Urothelium cell line (cell line): ENCODE measurements around the gene SLC25A21.
A peak's percentile ranks its signal among the peaks of the same experiment; 100 is the strongest.
"Not testable (repeated sequence)": the region's sequence is repeated elsewhere in the genome, so short reads cannot be mapped to it uniquely, and the experiment has no call there.

ENCODE experiments used
- DNase-seq: peaks from one replicate; pipeline ENCODE4 v3.0.0; 2011; ENCODE audit warnings: low spot score, mixed read lengths
- FAIRE-seq: peaks from 2 replicates; lab custom pipeline; 2011; peaks lifted over from hg19 to GRCh38; lab: Jason Lieb, UNC

Gene SLC25A21

DNA sequence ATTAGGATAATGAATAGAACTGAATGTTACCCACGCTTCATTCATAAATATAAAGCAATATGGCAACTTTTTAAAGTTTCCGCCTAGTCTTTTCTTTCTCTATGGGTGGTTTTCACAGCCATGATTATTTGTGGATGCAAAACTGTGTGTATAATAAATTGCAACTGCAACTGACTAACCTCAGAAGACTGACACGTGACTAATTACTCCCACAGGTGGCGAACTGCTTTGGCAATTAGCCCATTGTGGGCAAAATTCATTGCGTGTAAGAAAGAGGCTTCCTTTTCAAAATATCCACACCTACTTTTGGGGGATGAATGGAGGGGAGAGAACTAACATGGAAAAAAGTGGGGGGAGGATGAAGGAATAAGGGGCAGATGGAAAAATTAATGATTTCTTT is 79.0 kb downstream of the SLC25A21 start:
- DNase-seq (no peak), FAIRE-seq (no peak)

DNA sequence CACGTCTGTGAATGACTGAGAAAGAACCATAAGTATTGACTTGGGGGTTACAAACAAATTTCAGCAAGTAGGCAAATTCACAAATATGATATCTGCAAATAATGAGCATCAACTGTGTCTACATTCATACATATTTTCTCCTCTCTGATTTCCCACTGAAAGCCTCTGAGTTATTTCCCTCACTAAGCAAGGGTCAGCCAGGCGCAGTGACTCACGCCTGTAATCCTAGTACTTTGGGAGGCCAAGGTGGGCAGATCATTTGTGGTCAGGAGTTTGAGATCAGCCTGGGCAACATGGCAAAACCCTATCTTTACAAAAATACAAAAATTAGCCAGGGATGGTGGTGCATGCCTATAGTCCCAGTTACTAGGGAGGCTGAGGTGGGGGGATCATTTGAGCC is 80.8 kb downstream of the SLC25A21 start:
- no peak for FAIRE-seq
- DNase-seq: no peak

DNA sequence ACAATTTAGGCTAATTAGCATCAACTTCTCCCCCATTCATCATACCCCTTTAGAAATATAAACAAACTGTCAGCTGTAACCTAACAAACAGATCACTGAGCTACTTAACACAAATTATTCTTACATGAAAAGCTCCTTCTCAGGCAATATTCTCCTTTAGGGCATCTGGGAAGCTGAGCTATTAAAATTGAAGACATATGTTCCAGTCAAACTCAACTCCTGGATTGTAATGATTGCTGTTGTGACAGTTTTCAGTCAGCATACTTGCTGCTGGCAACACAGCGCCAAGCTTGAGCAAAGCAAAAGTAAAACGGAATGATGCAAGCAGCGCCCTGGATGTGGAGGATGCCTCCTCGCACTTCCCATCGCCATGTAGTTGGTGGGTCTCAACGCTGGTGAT is 82.4 kb downstream of the SLC25A21 start:
- FAIRE-seq: no peak
- DNase-seq: no peak

DNA sequence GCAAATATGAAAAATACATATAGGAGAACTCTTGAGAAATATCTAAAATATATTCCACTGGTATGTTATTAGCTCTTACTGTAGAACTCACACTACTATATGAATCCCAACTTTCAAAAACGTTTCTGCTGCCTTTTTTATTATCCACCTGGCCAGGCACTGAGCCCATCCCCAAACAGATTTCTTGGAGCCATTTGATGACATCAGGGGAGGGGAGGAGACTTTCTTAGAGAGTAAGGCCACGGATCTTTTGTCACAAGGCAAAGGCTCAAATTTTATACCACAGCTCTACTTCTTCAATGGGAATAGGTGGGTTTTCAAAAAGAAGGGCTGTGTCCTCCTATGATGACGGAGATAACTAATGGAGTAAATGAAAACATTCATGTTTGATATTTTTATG is 83.0 kb downstream of the SLC25A21 start:
- no peak for FAIRE-seq
- no peak for DNase-seq

DNA sequence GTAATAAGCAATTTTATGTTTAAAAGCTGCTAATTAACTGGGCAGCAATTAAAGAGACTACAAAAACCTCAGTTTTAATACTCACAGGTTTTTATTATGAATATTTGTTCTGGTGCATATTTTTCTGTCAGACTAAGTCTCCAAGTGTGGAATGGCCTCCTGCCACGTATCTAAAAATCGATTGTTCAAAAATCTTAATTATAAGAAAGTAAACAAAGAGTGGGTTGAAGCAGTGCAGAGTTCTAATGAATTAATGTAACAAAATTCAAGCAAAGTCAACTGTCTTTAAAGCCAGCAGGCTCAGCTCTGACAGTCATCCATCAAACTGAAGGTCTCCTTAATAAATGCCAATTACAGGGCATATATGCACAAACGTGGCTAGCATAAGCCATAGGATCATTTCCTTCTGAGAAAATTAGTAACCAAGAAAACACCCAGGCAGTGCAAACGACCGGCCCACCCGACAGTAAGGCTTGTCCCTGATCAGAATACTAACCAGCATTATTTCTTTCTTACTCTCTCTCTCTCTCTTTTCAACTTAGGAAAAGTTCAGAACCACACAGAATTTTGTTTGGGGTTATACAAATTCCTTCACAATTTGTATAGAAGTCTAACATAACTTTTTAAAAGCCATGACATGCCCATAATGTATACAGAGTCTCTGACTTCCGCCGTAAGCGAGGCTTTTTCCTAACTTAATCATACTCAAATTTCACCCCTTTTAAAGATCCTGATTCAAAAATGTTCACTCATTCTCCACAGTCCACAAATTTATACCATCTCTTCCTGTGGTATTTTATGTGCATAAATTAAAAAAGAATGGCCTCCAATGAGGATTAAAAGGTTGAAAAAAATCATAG is 83.8 kb downstream of the SLC25A21 start:
- no peak for DNase-seq
- FAIRE-seq: no peak

DNA sequence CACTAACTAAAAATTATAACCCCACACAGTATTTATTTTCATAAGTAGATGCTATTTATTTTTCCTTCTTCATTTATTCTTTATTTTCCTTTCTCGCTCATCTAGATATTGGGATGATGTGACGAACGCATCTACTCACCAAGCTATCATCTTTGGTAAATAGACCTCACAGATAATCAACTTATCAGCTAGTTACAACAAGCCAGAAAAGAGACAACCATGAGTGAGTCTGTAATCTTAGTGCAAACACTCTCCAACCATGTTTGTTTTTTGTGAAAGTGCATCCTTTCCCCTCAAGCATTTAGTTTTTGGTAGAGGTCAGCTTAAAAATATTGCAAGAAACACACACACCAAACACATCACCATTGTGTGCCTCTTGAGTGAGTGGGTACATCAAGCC is 84.9 kb downstream of the SLC25A21 start:
- FAIRE-seq (no peak), DNase-seq (no peak)

DNA sequence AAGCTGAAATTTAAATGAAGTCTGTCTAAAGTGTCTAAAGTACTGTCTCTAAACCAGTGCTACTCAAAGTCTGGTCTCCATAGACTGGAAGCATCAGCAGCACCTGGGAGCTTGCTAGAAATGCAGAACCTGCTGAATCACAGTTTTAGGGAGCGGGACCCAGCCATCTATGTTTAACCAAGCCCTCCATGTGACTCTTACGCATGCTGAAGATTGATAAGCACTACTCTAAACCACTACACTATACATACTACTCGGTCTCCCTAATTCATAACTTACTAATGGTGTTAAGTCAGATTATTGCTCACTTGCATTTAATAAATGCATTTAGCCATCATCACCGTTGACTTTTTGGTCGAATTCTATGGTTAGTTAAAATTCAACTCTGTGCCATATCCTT is 88.8 kb downstream of the SLC25A21 start:
- DNase-seq: no peak
- no peak for FAIRE-seq

DNA sequence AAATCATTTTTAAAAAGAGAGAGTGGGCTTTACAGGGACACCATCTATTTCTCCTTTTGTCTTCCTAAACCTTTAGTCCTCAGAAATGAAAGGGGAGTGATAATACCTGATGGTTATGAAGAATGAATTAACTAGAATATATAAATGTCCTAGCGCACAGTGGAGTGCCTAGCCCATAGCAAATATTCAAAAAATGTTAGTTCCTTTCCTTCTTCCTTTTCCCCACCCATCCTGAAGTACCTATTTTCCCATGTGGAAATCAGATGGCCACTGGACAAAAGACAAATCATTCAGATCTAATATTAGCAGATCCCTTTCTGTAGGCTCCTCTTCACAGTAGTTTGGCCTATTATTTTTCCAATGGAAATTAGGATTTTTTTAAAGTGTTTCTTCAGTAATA is 90.0 kb downstream of the SLC25A21 start:
- FAIRE-seq (no peak), DNase-seq (no peak)

DNA sequence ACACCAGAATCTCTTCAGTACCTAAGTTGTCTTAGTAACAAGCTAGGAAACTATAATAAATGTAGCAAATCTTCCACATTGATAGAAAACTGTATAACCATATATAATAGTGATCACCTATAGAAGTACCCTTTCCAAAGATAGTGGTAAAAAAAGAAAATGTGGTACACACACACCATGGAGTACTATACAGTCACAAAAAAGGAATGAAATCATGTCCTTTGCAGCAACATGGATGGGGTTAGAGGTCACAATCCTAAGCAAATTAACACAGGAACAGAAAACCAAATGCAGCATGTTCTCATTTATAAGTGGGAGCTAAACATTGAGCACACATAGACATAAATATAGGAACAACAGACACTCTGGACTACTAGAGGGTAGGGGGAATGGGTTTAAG is 90.5 kb downstream of the SLC25A21 start:
- FAIRE-seq: no peak
- DNase-seq: no peak

DNA sequence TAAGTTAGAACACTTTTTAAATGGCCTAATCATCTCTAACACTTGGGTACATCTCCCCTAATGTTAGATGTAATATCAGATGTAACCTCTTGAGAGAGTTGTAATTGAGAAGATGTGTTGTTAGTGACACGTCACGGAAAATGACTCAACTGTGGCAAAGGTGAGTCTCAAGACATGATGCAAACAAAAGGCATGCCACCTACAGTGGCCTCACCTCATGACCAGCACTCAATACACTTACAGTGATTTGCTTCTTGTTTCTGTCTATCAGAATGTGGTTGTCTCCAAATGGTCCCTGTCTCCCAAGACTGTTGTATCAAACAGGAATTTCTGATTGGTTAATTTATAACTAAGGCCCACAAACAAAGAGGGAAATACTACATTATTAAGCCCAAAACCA is 91.2 kb downstream of the SLC25A21 start:
- DNase-seq (peak; percentile 37), FAIRE-seq (no peak)

DNA sequence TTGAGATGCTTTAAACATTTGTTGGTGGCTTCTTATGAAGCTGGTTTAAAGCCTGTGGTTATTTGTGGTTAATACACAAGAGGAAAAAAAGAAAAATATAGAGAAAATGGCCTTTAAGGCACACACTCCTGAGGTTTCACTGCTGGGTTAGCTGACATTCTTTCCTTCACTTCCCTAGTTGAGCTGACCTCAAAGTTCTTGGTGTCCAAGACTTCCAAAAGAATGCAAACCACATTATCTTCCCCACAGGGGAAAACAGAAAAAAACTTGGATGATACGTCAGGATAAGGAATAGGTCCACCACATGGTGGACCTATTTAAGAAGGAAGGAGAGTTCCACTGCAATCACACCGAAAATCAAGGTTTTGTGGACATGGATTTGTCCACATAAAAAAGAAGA is 94.3 kb downstream of the SLC25A21 start:
- FAIRE-seq (no peak), DNase-seq (no peak)

DNA sequence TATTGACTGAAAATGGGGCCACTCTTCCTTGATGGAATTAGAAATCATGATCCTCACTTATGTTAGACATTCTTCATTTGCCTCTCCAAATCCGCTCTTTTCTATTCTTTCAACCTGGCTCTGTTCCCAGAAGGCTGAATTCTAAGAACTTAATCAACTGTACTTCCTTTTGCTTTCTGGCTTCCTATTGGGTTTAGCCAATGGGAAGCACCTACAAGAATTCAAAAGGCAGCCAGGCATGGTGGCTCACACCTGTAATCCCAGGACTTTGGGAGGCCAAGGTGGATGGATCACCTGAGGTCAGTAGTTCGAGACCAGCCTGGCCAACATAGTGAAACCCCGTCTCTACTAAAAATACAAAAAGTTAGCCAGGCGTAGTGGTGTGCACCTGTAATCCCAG is 98.1 kb downstream of the SLC25A21 start:
- not testable (repeated sequence) for FAIRE-seq, DNase-seq

DNA sequence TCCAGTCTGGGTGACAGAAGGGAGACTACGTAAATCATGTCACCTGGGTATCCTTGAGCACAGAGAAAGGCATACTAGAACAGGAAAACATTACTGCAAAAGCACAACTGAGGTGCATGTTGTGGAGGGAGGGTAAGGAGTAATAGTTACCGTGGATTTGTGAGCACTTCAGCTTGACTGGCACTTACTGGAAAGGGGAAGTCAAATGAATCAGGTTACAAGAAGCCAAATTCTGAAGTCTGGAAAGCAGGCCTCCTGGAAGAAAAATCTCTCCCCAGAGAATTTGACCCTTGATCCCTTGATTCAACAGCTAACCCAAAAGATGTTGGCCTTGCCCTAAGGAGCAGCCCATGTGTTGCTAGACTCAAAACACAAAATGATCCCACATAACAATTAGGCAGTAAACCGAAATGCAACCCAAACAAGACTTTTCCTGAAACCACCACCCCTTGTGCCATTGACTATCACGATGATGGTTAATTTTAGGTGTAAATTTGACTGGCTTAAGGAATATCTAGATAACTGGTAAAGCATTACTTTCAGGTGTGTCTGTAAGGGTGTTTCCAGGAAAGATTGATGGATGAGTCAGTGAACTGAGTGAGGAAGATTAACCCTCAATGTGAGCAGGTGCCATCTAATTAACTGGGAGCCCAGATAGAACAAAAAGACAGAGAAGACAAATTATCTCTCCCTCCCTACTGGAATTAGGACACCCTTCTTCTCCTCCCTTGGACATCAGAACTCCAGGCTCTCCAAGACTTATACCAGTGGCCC is 108.8 kb downstream of the SLC25A21 start:
- DNase-seq (no peak), FAIRE-seq (no peak)

DNA sequence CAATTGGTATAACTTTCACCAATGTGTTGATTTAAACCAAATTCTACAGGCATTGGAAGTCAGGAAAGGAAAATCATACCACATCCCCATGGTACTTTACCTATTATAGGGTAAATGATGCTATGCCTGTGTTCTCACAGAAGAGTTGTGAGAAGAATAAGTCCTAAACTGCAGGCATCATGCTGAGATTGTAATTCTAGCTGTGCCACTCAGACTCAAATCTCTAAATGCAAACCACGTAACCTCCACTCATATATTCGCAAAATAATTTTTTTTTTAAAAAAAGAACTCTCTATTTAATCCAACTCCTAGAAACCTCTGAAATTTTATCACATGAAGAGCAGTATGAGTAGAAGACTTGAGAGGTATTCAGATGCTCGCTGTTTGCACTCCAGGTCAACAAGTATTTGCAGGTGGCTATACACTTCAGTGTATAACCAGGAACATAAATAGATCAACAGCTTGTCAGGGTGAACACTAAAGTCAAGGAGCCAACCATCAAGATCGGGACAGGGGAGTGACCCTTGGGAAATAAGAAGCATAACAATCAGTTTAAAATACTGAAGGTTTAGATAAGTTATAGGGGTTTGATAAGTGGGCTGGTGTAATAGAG is 110.1 kb downstream of the SLC25A21 start:
- no peak for FAIRE-seq

DNA sequence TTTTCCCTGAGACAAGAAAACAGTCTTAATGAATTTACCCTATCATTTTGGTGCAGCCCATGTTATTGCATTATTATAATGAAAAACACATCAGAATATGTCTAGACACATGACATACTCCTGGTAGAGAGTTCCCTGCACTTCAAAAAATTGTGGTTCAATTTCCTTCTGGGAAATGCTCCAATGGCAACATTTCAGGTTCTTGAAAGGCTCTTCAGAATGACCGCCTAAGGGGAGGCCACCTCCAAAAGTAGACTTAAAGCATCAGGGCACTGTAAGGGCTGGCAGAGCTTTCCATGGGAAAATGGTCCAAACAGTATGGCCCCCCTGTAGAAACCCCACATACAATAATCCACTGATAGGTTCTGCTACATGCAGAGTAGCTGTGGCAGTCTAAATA is 110.7 kb downstream of the SLC25A21 start:
- DNase-seq: no peak
- no peak for FAIRE-seq

More for the DNA sequence above, 110.1 kb downstream of the SLC25A21 start:
- DNase-seq: no peak

DNA sequence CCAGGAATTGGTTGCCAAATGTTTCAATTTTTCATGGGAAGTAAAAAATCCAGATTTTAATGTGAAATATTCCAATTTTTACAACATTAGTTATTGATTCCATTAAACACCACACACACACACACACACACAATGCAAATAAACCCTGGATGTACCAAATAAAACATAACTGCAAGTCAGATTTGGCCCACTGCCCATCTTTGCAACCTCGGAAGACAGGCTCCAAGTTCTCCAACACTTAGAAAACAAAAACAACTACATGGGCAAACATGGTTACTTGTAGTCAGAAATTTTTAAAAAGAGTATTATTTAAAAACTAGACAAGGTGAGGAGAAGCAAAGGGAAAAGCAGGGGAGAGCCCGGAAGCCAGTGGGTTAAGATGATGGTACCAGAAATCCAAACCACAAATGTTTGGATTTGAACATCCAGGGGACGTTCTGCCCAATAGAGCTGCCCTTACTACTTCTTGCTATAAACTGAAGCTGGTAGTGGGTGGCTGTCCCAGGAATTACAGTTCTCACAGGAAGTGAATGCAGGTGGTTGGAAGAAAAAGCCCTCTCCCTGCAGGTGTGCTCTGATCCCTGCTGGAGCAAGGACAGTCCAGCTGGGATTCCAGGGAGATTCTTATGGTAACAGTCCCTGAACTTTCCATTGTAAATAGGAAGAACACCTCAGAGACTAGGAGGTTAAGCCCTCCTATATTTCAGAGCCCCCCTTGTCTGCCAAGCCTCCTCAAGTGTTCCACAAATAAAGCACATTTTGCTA is 111.7 kb downstream of the SLC25A21 start:
- FAIRE-seq (no peak), DNase-seq (no peak)

DNA sequence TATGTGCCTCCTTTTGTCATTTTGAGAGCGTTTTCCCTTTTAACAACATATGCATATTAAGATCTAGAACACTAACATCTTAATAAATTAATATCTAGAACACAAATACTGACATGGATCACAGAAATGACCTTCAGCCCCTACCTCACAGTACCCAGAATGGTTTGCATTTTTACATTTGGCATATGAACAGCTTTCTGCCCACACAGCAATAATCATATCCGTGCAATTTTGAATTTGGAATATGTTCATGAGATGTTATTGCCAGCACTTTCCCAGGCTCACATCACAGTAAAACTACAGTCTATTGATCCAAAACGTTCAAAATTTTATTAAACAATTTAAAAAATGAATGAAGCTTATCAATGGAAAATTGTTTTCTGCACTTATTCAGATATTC is 114.6 kb downstream of the SLC25A21 start:
- DNase-seq (no peak), FAIRE-seq (no peak)

DNA sequence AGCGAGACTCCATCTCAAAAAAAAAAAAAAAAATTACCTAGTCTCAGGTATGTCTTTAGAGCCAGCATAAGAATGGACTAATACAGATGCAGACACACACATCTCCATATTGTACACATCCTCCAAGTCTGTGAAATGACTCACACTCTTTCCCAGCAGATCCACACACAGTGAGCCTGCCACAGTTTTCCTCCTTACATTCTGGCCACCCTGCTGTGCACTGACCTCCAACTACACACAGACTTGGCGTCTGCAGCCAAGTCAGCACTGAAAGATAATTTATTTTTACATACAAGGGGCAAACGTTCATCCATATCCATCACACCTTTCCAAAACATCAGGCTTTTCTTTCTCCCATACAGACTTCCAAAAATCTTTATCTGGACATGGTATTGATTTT is 115.9 kb downstream of the SLC25A21 start:
- no peak for DNase-seq
- FAIRE-seq: no peak

DNA sequence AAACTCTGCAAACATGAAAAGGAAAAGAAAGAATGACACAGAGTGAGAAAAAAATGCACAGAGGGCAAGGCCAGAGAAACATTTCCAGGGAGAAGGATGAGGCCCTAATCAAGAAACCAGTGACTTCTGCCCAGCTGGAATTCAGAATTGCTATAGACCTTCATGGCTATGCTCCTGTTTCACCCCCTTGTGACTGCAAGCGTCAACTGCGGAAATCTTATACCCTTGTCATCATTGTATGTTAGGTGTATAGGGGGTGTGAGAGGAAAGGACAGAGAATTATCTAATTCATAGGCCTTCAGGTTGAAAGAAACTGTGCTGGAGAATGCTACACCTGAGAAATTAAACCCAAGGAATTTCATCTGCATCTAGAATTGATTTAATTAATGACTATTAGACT is 117.5 kb downstream of the SLC25A21 start:
- DNase-seq: no peak
- FAIRE-seq: no peak

DNA sequence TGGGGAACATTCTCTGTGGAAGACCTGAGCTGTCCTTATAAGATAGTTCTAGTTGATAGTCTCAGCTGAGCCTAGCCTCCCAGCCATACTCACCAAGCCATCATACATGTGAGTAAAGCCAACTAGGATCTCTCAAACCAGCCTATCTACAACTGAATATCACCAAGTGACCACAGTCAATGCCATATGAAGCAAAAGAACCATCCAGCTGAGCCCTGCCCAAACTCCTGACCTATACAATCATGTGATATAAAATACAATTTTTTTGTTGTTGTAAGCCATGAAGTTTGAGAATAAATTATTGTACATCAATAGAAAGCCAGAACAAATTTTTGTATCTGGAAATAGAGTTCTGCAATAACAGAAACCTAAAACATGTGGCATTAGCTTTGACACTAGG is 118.3 kb downstream of the SLC25A21 start:
- no peak for FAIRE-seq
- no peak for DNase-seq

DNA sequence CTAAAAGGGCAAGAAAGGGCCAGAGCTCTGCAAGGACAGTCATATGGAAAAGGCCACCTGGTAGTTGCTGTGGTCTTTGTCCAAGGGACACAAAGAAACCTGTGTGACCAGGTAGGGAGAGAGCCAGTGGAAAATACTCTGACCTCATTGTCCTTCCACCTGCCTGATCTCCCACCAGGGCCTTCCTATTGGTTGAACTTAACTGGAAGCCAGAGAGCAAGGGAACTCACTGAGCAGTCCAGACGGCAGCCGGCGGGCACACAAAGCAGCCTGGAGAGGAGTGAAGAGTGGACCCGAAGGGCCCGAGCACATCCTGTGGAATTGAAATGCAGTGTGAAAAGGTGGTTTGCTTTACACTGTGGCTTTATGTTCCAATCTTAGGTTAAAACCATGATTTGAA is 120.7 kb downstream of the SLC25A21 start:
- no peak for DNase-seq
- FAIRE-seq: no peak
